DMS53 treated with DMSO at 0.1 percent for 48 hours (cell line): Measurements from ENCODE around the gene SLC12A7.
A peak's percentile ranks its signal among the peaks of the same experiment; 100 is the strongest.

Experiments used
- DNase-seq: peaks from one replicate; lab custom pipeline; 2025; ENCODE audit not compliant: unreplicated experiment; lab: John Stamatoyannopoulos, UW

Gene SLC12A7

GRCh38 chr5:1141834-1142233 lies 30.0 kb upstream of the SLC12A7 start:
- no peak for DNase-seq

GRCh38 chr5:1140818-1141189 lies 28.9 kb upstream of the SLC12A7 start:
- no peak for DNase-seq

- DNase-seq: peak; percentile 85
Observed at GRCh38 chr5:1140171-1140817, 28.4 kb upstream of the SLC12A7 start.

GRCh38 chr5:1139331-1140170 lies 27.7 kb upstream of the SLC12A7 start:
- no peak for DNase-seq

GRCh38 chr5:1138445-1139245 lies 26.8 kb upstream of the SLC12A7 start:
- no peak for DNase-seq

- no peak for DNase-seq
Observed at GRCh38 chr5:1137567-1138444, 25.9 kb upstream of the SLC12A7 start.

GRCh38 chr5:1136814-1137213 lies 25.0 kb upstream of the SLC12A7 start:
- no peak for DNase-seq

GRCh38 chr5:1135696-1136525 lies 24.0 kb upstream of the SLC12A7 start:
- DNase-seq: no peak

- no peak for DNase-seq
Observed at GRCh38 chr5:1134478-1134877, 22.6 kb upstream of the SLC12A7 start.

- DNase-seq: no peak
Observed at GRCh38 chr5:1133510-1134201, 21.8 kb upstream of the SLC12A7 start.

GRCh38 chr5:1133108-1133507 lies 21.2 kb upstream of the SLC12A7 start:
- no peak for DNase-seq

- no peak for DNase-seq
Observed at GRCh38 chr5:1132570-1132969, 20.7 kb upstream of the SLC12A7 start.

GRCh38 chr5:1131726-1132125 lies 19.9 kb upstream of the SLC12A7 start:
- no peak for DNase-seq

GRCh38 chr5:1131191-1131621 lies 19.3 kb upstream of the SLC12A7 start:
- DNase-seq: no peak

- peak; percentile 97 for DNase-seq
Observed at GRCh38 chr5:1130218-1130946, 18.5 kb upstream of the SLC12A7 start.

- peak; percentile 83 for DNase-seq
Observed at GRCh38 chr5:1129711-1130055, 17.8 kb upstream of the SLC12A7 start.

- DNase-seq: no peak
Observed at GRCh38 chr5:1128977-1129710, 17.3 kb upstream of the SLC12A7 start.
